Activated naive CD4-positive, alpha-beta T cell treated with anti-CD3 and anti-CD28 coated beads for 36 hours (primary cell): ENCODE measurements around the gene SUN5. TPM values are rescaled to one million over a fixed set of nuclear protein-coding genes. Genes with fewer than 3 reads are reported as not detected.

ENCODE experiments used
- CTCF ChIA-PET: fragments of 350-600 bp; sonication (Branson Sonifier 250); formaldehyde crosslinking; loops from one replicate; lab custom pipeline; 2021; ENCODE audit warnings: antibody characterized with exemption; lab: Charles Lee
- DNase-seq: peaks from one replicate; pipeline ENCODE4 v3.0.0-alpha.2; 2020
- H3K27ac Mint-ChIP-seq: one replicate; pipeline ENCODE4 v1.8.0; 2021; ENCODE audit warnings: mild to moderate bottlenecking, mixed read lengths
- H3K27me3 Mint-ChIP-seq: one replicate; pipeline ENCODE4 v1.8.0; 2021; ENCODE audit warnings: low read depth, mixed read lengths
- H3K36me3 Mint-ChIP-seq: one replicate; pipeline ENCODE4 v1.8.0; 2021; ENCODE audit warnings: low read depth, mixed read lengths
- H3K4me1 Mint-ChIP-seq: one replicate; pipeline ENCODE4 v1.8.0; 2021; ENCODE audit warnings: low read depth, mixed read lengths
- H3K4me3 Mint-ChIP-seq: one replicate; pipeline ENCODE4 v1.8.0; 2021; ENCODE audit warnings: mild to moderate bottlenecking, moderate library complexity, mixed read lengths
- H3K9me3 Mint-ChIP-seq: one replicate; pipeline ENCODE4 v1.8.0; 2021; ENCODE audit warnings: mixed read lengths
- intact Hi-C: fragments of 100-400 bp; cut with micrococcal nuclease; formaldehyde crosslinking; loops from one replicate; pipeline ENCODE4 v1.15.1; 2023
- total RNA-seq, 2 experiments: library from RNA; stranded (reverse); gene quantifications; one replicate each; pipeline ENCODE4 v1.2.3, GENCODE V29; 2021

Gene SUN5
- total RNA-seq, 2 experiments from 2014 or later = not detected

GRCh38 chr20:33016581-33017109 lies 12.4 kb upstream of the SUN5 start:
- Mint-ChIP-seq H3K36me3 (no peaks in the 10 kb centered on the region), H3K27ac (no peak overlapping the region), H3K4me1 (peaks cover 6% of the 10 kb centered on the region), H3K9me3 (no peaks in the 10 kb centered on the region), H3K27me3 (no peaks in the 10 kb centered on the region), H3K4me3 (no peak overlapping the region)
- intact Hi-C loops = no loop called here
- no peak for DNase-seq
- CTCF ChIA-PET = interaction anchor here (1.2 kb wide), 1 partner anchor 12 kb away, joined by 3 read pairs; the partner anchor contains the start of gene SUN5

- Mint-ChIP-seq H3K36me3 (no peaks in the 10 kb centered on the region), H3K27me3 (no peaks in the 10 kb centered on the region), H3K9me3 (no peaks in the 10 kb centered on the region), H3K4me3 (no peak overlapping the region), H3K27ac (no peak overlapping the region), H3K4me1 (peaks cover 6% of the 10 kb centered on the region)
- DNase-seq = no peak
- CTCF ChIA-PET = no interaction called here
- intact Hi-C loops = no loop called here
Observed at GRCh38 chr20:33015700-33016580, 11.7 kb upstream of the SUN5 start.

- Mint-ChIP-seq H3K4me1 (peaks cover 6% of the 10 kb centered on the region), H3K9me3 (no peaks in the 10 kb centered on the region), H3K27me3 (no peaks in the 10 kb centered on the region), H3K36me3 (no peaks in the 10 kb centered on the region), H3K27ac (no peak overlapping the region), H3K4me3 (no peak overlapping the region)
- intact Hi-C loops = no loop called here
- CTCF ChIA-PET = interaction anchor here (0.9 kb wide), 1 partner anchor 277 kb away, joined by 3 read pairs; no protein-coding TSS in a partner anchor
- DNase-seq = no peak
Observed at GRCh38 chr20:33015114-33015484, 10.9 kb upstream of the SUN5 start.

GRCh38 chr20:33014336-33015113 lies 10.3 kb upstream of the SUN5 start:
- Mint-ChIP-seq H3K36me3 (no peaks in the 10 kb centered on the region), H3K4me1 (peaks cover 6% of the 10 kb centered on the region), H3K9me3 (no peaks in the 10 kb centered on the region), H3K27ac (no peak overlapping the region), H3K4me3 (no peak overlapping the region), H3K27me3 (no peaks in the 10 kb centered on the region)
- intact Hi-C loops = no loop called here
- no peak for DNase-seq
- CTCF ChIA-PET = interaction anchor here (0.9 kb wide), 1 partner anchor 277 kb away, joined by 3 read pairs; no protein-coding TSS in a partner anchor

GRCh38 chr20:33013701-33014326 lies 9.6 kb upstream of the SUN5 start:
- Mint-ChIP-seq H3K4me1 (peaks cover 6% of the 10 kb centered on the region), H3K27ac (no peak overlapping the region), H3K9me3 (no peaks in the 10 kb centered on the region), H3K36me3 (no peaks in the 10 kb centered on the region), H3K4me3 (no peak overlapping the region), H3K27me3 (no peaks in the 10 kb centered on the region)
- intact Hi-C loops = no loop called here
- CTCF ChIA-PET = no interaction called here
- DNase-seq = no peak

- no peaks in the 10 kb centered on the region for H3K9me3 Mint-ChIP-seq
- H3K36me3 Mint-ChIP-seq = no peaks in the 10 kb centered on the region
- peaks cover 6% of the 10 kb centered on the region for H3K4me1 Mint-ChIP-seq
- H3K27ac Mint-ChIP-seq = no peak overlapping the region
- H3K4me3 Mint-ChIP-seq = no peak overlapping the region
- no peaks in the 10 kb centered on the region for H3K27me3 Mint-ChIP-seq
- intact Hi-C loops = no loop called here
- no peak for DNase-seq
- CTCF ChIA-PET = interaction anchor here (1.7 kb wide), 1 partner anchor 67 kb away, joined by 4 read pairs; no protein-coding TSS in a partner anchor
Observed at GRCh38 chr20:33012327-33013189, 8.3 kb upstream of the SUN5 start.

GRCh38 chr20:33010674-33011449 lies 6.6 kb upstream of the SUN5 start:
- intact Hi-C loops = no loop called here
- no peak overlapping the region for H3K4me3 Mint-ChIP-seq
- no peaks in the 10 kb centered on the region for H3K36me3 Mint-ChIP-seq
- DNase-seq = no peak
- no peak overlapping the region for H3K27ac Mint-ChIP-seq
- no peaks in the 10 kb centered on the region for H3K27me3 Mint-ChIP-seq
- no peaks in the 10 kb centered on the region for H3K9me3 Mint-ChIP-seq
- CTCF ChIA-PET = interaction anchor here (1.7 kb wide), 1 partner anchor 65 kb away, joined by 4 read pairs; no protein-coding TSS in a partner anchor
- H3K4me1 Mint-ChIP-seq = no peaks in the 10 kb centered on the region

- H3K4me3 Mint-ChIP-seq = no peak overlapping the region
- H3K27me3 Mint-ChIP-seq = no peaks in the 10 kb centered on the region
- CTCF ChIA-PET = no interaction called here
- no peak overlapping the region for H3K27ac Mint-ChIP-seq
- H3K4me1 Mint-ChIP-seq = peaks cover 3% of the 10 kb centered on the region
- H3K36me3 Mint-ChIP-seq = no peaks in the 10 kb centered on the region
- intact Hi-C loops = no loop called here
- no peak for DNase-seq
- H3K9me3 Mint-ChIP-seq = peaks cover 3% of the 10 kb centered on the region
Observed at GRCh38 chr20:33010133-33010504, 5.9 kb upstream of the SUN5 start.

GRCh38 chr20:33009214-33010132 lies 5.2 kb upstream of the SUN5 start:
- no peaks in the 10 kb centered on the region for H3K27me3 Mint-ChIP-seq
- intact Hi-C loops = no loop called here
- no peak overlapping the region for H3K27ac Mint-ChIP-seq
- H3K36me3 Mint-ChIP-seq = no peaks in the 10 kb centered on the region
- H3K4me3 Mint-ChIP-seq = no peak overlapping the region
- DNase-seq = no peak
- peaks cover 5% of the 10 kb centered on the region for H3K4me1 Mint-ChIP-seq
- H3K9me3 Mint-ChIP-seq = peaks cover 3% of the 10 kb centered on the region
- CTCF ChIA-PET = interaction anchor here (1.5 kb wide), 1 partner anchor 65 kb away, joined by 4 read pairs; no protein-coding TSS in a partner anchor
